Measurements from ENCODE around the gene FAM107B.

DNA sequence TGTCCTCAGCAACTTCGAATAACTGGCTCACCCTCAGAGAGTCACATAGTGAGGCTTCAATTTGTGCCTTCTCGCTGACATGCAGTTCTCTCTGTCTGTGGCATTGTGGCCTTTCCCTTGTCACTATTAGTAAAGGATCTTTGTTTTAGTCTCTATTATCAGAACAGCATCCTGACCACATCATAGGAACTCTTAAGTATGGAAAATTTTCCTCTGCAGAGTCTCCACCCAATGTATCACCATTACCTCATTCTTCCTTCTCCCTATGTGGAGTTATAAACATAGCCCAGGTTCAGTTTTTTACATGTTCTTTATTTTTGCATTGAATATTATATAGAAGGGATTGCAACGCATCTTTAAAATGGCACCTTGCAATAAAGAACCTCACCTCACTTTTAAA lies 112.9 kb downstream of the FAM107B start:
- TF ChIP-seq YY1 (IDR thresholded peaks at IDR 0.05; ENCODE audit: low read depth, low read length) (no peak), POLR2AphosphoS5 (IDR thresholded peaks at IDR 0.05; ENCODE audit: low read depth, low read length) (no peak), CTCF (IDR thresholded peaks at IDR 0.05; ENCODE audit: control extremely low read depth in 1 of 3, insufficient read depth in 1 of 3, low read depth in 1 of 3, low read length in 3 of 3) (no peak), EZH2 (IDR thresholded peaks at IDR 0.05; ENCODE audit: low read depth, low read length, severe bottlenecking) (no peak), MAX (IDR thresholded peaks at IDR 0.05) (no peak), TCF12 (IDR thresholded peaks at IDR 0.05; ENCODE audit: low read depth, low read length) (no peak), POLR2A (IDR thresholded peaks at IDR 0.05; ENCODE audit: control extremely low read depth in 1 of 2, low read depth in 2 of 2, low read length in 2 of 2) (no peak), JUN (IDR thresholded peaks at IDR 0.05; ENCODE audit: low read depth, low read length) (no peak), TAF1 (IDR thresholded peaks at IDR 0.05; ENCODE audit: low read depth, low read length) (no peak), SRF (IDR thresholded peaks at IDR 0.05; ENCODE audit: low read depth, low read length) (no peak), GTF2F1 (IDR thresholded peaks at IDR 0.05; ENCODE audit: borderline replicate concordance, low read depth, low read length) (no peak), CHD2 (IDR thresholded peaks at IDR 0.05; ENCODE audit: low read length) (no peak), BRCA1 (IDR thresholded peaks at IDR 0.05; ENCODE audit: low read depth, low read length) (no peak)

Data from H1 (cell line).